HG03469 (cell line): Measurements from ENCODE around the gene KLK15.

Experiments
- ATAC-seq: cut with Tn5 transposase; IDR thresholded peaks from one replicate; pipeline ENCODE4 v1.9.1; 2021; ENCODE audit warnings: mild to moderate bottlenecking, moderate library complexity, moderate number of reproducible peaks; ENCODE audit not compliant: unreplicated experiment

Gene KLK15

DNA sequence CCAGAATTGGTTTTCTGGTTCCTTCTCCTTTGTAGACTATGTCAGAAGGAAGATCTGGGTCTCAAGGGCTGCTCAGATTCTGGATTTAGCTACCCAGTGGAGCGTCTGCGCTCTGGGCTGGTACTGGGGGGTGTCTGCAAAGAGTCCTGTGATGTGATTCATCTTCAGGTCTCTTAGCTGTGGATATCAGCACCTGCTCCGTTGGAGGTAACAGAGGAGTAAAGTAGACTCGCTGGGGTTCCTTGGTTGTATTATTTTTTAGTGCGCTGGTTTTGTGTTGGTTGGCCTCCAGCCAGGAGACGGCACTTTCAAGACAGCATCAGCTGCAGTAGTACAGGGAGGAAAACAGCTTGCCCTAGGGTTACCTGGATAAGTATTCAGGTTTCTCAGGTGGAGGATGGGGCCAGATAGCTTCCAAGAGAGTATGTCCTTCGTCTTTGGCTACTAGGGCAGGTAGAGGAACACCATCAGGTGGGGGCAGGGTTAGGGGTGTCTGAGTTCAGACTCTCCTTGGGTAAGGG lies 10.4 kb upstream of the KLK15 start:
- no peak for ATAC-seq

GRCh38 chr19:50843205-50843604 lies 9.8 kb upstream of the KLK15 start:
- no peak for ATAC-seq

DNA sequence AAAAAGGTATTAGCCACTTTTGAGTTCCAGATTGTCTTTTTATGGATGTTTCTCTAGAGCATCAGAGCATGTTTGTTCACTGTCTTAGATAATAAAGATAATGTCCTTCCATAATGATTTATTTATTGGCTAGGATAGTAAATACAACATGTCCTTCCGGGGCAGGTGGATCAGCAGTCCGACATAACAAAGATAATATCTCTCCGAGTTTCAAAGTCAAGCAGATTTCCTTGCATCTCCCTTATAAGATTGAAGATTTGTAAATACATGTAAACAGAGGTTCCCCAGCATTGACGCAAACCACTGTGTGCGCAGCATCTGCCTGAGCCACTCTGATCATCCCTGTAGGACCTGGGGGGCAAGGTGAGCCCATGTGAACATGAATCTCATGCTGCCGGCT lies 8.8 kb upstream of the KLK15 start:
- no peak for ATAC-seq

DNA sequence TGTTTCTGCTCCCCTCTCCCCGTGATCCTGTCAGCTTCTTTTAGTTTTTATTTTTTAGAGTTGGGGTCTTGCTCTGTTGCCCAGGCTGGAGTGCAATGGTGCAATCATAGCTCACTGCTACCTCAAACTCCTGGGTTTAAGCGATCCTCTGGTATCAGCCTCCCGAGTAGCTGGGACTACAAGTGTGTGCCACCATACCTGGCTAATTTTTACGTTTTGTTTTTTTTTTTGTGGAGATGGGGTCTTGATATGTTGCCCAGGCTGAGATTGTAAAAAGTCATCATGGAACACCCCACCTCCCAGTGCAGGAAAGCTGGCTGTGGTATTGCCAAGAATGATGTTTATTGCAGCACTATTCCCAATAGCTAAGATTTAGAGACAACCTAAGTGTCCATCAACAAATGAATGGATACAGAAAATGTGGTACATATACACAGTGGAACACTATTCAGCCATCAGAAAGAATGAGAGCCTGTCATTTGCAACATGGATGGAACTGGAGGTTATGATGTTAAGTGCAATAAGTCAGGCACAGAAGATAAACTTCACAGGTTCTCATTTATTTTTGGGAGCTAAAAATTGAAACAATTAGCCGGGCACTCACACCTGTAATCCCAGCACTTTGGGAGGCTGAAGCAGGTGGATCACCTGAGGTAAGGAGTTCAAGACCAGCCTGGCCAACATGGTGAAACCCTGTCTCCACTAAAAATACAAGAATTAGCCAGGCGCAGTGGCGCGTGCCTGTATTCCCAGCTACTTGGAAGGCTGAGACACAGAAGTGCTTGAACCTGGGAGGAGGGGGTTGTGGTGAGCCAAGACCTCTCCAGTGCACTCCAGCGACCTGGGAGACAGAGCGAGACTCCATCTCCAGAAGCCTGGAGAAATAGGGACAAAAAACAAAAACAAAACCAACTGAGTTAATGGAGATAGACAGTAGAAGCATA lies 6.6 kb upstream of the KLK15 start:
- no peak for ATAC-seq

GRCh38 chr19:50838239-50838638 lies 4.9 kb upstream of the KLK15 start:
- no peak for ATAC-seq

DNA sequence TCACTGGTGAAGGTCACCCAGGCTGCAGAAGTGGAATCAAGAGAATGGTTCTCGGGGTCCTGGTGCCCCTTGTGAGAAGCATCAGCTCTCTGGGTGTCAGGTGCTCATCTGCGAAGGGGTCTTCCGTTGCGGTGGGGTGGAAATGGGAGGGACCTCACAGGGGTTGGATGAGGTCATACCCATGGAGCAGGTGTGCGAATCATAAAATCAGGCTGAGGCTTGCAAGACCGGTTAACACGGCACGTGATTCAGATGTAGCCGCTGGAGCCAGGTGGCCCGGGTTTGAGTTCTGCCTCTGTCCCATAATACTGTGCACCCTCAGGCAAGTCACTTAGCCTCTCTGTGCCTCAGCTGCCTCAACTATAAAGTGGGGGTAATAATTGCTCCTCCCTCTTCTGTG lies 3.9 kb upstream of the KLK15 start:
- ATAC-seq = no peak

- ATAC-seq = no peak
These were observed 3.3 kb upstream of the KLK15 start for GRCh38 chr19:50836543-50837195.

DNA sequence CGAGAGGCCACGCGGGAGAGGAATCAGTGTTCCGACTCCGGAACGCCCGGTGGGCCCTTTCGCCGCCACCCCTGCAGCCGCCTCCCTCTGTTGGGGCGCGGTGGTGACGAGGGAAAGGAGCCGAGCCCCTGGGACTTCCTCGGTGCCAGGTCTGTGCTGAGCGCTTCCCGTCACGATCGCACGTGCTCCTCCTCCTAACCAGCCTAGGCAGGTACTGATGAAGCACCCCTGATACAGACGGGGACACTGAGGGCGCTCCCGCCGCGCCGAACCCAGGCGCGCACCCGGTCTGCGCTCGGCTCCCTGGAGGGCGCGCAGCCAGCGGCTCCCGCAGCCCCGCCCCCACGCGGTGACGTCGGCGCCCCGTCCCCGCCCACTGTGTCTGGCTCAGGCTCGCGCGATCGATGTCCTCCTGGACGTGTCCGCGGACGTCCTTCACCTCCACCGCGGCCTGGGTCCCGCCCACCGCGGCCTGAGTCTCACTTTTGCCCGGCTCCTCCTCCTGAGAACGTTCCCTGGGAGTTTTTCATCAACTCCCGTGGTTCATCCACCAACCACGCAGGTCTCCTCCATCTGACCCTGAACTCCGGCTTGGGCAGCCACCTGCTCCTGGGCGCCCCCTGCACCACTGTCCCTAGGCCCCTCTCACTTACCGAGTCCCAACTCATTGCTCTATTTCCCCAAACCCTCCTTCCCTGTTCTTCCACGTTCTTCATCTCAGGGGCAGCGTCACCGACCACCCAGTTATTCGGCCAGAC lies 2.6 kb upstream of the KLK15 start:
- no peak for ATAC-seq

DNA sequence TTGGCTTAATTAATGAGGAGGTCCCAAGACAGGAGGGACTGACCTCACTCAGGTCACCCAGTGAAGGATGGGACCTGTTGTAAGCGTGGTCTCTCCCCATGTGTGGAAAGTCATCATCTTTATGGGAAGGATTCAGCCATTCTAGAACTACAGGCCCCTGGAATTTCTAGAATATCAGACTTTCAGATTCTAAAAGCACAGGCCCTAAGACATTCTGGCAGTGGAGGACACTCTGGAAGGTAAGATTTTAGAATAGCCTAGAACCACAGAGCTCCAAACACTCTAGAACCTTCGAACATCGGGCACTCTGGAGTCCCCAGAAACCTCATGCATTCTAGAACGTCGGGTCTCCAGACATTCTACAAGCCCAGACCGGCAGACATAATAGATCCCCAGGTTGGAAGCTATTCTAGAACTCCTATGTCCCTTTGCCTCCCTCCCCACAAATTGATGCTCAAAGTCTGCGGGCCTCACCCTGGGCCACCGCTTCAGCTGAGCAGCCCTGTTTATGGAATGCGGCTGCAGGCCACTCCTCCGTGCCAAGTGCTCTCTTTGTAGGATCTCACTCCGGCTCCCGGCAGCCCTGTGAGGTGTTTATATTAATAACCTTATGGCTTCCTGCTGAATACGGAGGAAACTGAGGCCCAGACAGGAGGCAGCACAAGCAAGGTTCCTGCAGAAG lies 1.9 kb upstream of the KLK15 start:
- ATAC-seq = no peak

GRCh38 chr19:50833802-50834167 lies 411 bp upstream of the KLK15 start:
- ATAC-seq = no peak

- ATAC-seq = no peak
These were observed 708 bp downstream of the KLK15 start for GRCh38 chr19:50832666-50833065.

DNA sequence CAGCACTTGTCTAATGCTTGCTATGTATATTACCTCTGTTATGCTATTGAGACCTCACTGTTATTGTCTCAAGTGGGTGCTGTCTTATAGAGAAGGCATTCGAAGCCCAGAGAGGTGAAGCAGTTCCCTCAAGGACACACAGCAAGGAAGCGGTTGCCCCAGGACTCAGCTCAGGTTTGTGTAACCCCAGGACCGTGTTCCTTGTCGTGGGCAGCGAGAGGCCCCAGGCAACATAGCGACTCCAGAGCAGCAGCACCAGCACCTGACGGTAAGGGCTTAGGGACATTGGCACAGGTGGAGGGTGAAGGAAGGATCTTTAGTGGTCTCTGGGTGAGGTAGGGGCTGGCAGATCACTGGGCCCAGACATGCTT lies 2.4 kb downstream of the KLK15 start:
- no peak for ATAC-seq

DNA sequence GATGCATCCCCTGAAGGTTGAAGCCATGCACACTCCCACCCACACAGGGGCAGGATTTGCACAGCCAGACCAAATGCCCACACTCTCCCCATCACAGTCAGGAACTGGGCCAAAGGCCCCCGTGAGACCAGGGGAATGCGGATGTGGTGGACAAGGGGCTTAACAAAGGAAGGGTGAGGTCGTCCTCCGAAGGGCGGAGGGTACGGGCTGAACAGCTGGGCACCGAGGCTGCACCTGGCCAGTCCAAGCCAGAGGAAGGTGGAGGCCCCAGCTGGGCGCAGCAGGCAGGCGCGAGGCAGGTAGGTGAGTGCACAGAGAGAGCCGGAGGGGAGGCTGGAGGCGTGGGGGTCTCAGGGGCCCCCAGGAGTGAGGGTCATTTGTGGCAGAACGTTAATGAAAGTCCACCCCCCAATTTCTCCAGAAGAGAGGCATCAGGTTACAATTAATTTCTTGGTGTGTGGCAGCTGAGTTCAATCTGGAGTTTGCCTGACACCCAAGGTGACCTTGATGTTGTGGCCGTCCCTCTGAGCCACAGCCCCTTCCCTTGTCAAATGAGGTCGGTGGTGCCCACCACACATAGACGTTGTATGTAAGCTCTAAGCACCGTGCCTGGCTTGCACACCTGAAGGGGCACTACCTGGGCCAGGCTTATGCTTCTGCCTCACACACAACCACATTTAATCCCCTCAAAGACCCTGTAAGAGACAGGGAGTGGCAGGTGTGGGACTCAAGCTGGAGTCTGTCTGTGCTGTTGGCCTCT lies 2.9 kb downstream of the KLK15 start:
- no peak for ATAC-seq

GRCh38 chr19:50829801-50830200 lies 3.6 kb downstream of the KLK15 start:
- no peak for ATAC-seq

GRCh38 chr19:50827476-50827875 lies 5.9 kb downstream of the KLK15 start:
- no peak for ATAC-seq

DNA sequence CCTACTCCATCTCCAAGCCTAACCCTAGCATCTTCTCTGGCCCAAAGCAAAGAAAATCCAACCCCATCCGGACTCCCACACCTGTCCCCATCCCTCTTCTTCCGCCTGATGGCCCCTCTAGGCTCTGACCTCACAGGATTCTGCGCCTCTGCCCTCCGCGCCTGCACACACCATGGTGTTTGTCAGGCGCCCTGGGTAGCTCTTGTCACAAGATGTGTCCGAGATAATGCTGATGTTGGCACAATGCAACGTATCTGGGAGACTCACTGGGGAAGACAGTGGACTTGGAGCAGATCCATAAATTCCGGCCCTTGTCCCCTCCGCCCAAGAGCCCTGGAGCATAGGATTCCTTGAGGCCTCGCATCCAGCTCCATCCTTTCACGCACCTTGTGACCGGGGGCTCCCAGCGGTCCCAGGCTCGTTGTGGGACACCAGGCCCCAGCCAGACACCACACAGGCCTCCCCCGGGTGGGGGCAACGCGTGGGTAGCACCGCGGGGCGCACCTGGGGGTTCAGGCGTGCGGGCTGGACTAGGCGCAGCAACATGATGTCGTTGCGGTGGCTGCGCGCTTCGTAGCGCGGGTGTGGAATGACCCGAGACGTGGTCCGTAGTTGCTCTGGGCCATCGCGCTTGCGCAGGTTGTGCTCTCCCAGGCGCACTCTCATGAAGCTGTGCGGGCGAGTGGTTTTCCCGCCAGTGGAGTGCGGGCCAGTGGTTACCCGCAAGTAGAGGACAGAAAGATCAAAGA lies 6.7 kb downstream of the KLK15 start:
- ATAC-seq = no peak

GRCh38 chr19:50823389-50824042 lies 9.9 kb downstream of the KLK15 start, which contains the start of gene KLK1:
Gene KLK1 (minus strand): TSS chr19:50823787. CDS start chr19:50823748, 39 bp downstream.
- no peak for ATAC-seq

DNA sequence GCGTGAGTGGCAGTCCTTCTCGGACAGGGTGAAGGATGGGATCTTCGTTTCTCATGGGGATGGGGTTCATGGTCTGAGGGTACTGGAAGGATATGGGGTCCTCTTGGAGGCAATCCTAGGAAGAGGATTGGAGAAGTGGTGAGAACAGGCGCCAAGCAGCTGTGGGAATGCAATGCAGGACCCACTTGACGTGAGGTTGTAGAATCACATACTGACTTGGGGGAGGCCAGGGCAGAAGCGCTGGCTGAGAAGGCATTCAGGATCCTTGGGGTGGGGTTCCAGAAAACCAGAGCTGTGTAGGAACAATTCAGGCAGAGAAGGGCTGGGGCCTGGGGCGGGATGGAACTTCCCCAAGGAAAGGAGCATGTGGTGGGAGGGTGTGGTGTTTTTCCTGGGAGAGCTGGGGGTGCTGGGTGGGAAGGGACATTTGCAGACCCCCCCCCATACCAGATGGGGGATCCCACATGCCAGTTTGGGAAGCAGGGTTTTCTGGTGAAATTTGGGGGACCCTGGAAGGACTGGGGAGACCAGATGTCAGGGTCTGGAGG lies 10.6 kb downstream of the KLK15 start:
- no peak for ATAC-seq

DNA sequence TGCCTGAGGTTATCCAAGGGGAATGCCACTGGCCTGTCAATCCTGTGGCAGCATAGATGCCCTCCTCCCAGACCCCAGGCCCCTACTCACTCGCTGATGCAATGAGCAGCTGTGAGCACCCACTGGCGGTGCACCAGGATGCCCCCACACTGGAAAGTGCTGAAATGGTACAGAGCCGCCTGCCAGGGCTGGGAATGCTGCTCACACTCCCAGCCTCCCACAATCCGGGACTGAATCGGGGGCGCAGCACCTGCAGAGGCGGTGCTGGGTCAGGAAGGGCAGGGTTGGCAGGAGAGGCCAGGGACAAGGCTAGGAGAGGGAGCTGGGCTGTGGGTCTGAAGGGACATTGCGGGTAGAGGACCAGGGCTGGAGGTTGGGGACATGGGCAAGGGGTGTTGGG lies 11.8 kb downstream of the KLK15 start:
- no peak for ATAC-seq
